IPS-11a (cell line): ENCODE measurements around the gene DAP.
"Not testable (repeated sequence)": the region's sequence is repeated elsewhere in the genome, so short reads cannot be mapped to it uniquely, and the experiment has no call there.

Source experiments
- H3K4me3 ChIP-seq: one replicate; pipeline ENCODE4 v1.5.1; 2013; ENCODE audit warnings: low read depth, low read length, control low read depth

The DAP gene

DNA sequence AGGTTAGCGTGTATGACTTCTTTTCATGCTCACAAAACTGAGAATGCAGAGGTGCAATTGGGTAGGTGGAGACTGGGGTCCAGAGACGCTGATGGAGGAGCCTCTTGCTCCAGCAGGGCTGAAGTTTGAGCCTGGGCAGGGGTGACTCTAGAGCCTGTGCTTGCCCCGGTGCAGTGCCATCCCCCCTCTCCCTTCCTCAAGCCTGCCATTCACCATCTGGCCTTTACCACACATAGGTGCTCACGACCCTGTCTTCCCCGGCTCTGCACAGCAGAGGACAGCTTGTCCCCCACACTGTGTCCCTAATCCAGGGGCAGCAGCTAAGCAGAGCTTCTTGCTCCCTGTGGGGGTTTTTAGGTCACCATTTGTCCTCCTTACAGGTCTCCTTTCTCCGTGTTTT is 86.5 kb downstream of the DAP start:
- H3K4me3 ChIP-seq: no peak overlapping the region

DNA sequence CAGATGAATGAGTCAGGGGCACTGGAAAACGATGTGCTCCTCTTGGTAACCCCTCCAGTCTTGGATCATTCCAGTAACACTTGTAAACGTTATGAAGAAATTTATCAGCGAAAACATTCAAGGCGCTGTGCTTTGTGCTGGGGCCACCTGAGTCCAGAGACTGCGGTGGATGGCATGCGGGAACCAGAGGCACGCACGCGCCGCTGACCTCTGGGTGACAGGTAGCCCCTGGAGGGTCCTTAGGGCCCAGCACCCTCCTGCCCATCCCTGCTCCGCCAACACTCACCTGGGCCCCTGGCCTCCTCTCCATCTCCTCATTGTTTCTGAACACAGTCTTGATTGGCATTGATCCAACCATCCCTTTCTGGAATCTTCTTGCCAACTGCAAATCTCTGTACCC is 86.9 kb downstream of the DAP start:
- no peak overlapping the region for H3K4me3 ChIP-seq

DNA sequence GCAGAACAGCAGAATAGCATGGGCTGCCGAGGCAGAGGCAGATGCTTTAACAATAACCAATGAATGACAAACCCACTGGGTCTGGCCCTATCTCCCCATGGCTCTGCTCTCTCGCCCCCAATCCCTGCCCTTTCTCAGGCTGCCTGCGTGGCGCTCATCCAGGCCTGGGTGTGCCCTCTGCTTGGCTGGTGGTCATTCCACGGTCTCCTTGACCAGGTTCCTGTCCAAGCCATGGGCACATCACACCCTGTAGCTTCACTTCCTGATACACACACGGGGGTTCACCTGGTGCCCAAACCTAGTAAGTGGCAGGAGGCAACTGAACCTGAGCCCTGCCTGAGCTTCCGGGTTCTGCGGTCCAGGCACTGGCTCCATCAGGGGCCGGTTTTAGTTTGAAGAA is 87.6 kb downstream of the DAP start:
- H3K4me3 ChIP-seq: no peak overlapping the region

DNA sequence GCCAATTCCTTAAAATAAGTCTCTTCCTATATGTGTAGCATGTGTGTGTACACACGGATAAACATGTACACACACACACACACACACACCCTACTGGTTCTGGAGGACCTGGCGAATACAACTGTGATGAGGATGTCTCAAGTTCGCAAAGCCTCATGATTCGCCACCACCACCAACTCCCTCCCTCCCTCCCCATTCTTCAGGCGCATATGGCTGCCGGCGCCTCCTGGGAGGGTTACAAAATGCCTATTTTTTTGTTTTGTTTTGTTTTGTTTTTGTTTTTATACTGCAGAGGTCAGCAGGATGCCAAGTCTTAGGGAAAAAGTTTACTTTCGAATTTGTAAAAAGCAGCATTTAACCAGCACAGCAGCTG is 88.0 kb downstream of the DAP start:
- H3K4me3 ChIP-seq: no peak overlapping the region

DNA sequence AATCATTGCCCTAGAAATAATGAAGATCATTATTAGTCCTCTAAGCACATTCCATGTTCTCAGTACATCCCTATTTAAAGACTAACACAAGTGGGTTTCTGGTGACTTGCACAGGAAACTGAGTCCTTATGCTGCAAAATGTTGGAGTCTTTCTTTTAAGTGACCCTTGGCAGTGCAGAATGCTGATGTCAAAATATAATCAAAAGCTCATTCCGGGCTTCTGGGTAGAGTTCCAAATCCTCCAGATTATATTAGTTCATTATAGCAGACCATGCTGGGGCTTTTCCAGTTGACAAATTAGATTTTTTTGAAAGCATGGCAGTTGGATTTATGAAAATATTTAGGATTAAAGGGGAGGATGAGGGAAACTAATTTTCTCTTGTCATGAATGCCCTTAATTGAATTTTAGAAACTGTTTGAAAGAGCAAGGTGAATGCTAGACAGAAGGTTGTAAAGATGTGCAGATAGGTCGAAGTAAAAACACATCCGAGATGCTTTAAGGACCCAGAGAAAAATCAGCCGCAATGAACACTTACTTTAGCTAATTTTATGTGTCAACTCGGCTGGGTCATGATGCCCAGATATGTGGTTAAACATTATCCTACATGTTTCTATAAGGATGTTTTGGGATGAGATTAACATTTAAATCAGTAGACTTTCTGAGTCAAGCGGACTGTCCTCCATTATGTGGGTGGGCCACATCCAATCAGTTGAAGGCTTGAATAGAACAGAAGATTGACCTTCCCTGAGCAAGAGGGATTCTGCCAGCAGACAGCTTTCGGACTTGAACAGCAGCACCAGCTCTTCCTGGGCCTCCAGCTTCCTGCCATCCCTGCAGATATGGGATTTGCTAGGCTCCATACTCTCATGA is 88.7 kb downstream of the DAP start:
- no peak overlapping the region for H3K4me3 ChIP-seq

DNA sequence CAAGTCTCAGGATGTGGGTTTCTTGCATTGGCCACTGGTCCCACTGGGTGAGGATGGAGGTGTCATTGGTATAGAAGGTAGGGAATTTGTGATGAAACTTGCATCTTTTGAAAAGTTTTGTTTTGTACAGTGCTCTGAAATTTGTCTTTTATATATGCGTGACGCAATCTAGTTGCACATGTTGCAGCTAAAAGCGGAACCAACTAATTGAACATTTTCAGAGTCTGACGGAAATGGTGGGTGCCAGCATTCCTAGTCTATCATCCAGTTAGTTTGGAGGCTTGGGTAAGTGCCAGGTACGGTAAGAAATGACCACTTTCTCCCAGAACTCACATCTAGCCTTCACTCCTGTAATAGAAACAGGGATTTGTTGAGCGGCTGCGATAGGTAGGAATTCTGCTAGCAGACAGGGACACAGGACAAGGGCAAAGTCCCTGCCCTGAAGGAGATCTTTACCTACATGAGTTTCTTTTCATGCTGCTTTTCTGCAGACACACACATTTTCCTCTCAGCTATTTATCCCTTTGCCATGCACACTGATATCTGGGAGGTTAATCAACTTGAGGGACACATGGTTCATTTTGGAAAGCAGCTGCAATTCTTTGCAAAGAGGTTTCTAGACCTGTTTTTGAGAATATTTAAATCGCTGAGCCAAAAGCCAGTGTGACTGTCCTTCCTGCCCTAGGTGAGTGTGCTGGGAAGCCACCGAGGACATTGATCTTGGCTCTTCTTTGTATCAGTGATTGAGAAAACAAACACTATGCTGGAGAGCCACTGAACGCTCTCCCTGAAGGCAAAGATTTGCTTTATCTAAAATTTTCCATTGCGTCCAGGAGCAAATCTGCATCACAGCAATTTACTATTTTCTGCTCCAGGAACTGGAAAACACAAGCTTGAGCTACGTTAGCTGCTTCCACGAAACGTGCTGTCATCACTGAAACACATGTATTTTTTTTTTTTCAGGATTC is 89.7 kb downstream of the DAP start:
- no peak overlapping the region for H3K4me3 ChIP-seq

DNA sequence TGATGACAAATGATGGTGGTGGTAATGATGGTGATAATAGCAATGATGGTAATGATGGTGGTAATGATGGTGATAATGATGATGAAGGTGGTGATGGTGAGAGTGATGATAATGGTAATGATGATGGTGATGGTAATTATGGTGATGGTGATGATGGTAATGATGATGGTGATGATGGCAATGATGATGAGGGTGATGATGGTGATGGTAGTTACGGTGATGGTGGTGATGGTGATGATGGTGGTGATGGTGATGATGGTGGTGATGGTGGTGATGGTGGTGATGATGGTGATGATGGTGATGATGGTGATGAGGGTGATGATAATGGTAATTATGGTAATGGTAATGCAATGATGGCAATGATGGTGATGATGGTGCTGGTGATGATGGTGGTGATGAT is 91.1 kb downstream of the DAP start:
- H3K4me3 ChIP-seq: no peak overlapping the region

DNA sequence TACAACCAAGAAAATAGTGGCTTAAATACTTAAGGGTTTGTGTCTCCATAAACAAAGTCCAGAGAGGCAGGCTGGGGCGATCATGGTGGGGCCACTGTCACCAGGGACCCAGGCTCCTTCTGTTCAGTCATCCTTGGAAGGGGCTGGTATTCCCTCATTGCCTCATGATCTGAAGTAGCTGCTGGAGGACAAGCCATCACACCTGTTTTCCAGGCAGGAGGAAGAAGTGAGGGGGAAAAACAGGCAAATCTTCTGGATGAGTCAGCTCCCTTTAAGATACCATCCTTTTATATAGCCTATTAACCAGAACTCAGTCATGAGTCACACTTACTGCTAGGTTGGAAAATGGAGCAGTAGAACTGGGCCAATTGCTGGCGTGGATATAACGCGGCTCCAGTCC is 92.3 kb downstream of the DAP start:
- H3K4me3 ChIP-seq: no peak overlapping the region

DNA sequence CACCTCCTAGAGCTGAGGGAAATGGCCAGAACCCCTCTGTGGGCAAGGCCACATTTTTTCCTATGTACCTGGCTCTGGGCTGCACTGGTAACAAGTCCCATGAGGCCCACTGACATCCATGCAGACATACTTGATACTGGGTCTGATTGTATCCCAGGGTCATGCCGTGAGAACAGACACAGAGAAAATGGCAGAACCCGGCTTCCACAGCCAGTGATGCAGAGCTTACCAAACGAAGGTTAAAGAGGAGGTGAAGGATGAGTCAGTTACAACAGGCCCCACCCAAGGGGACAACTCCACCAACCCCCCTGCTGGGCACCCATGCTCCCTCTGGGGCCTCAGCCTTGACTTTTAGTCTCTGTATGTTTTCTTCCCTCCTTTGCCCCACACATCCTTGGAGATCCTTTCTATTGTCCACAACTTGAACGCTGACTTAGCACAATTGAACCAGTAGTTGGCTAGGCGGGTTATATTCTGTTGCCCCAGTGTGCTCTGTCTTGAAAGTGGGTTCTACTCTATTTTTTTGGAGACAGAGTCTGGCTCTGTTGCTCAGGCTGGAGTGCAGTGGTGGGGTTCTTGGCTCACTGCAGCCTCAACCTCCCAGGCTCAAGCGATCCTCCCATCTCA is 93.5 kb downstream of the DAP start:
- no peak overlapping the region for H3K4me3 ChIP-seq

DNA sequence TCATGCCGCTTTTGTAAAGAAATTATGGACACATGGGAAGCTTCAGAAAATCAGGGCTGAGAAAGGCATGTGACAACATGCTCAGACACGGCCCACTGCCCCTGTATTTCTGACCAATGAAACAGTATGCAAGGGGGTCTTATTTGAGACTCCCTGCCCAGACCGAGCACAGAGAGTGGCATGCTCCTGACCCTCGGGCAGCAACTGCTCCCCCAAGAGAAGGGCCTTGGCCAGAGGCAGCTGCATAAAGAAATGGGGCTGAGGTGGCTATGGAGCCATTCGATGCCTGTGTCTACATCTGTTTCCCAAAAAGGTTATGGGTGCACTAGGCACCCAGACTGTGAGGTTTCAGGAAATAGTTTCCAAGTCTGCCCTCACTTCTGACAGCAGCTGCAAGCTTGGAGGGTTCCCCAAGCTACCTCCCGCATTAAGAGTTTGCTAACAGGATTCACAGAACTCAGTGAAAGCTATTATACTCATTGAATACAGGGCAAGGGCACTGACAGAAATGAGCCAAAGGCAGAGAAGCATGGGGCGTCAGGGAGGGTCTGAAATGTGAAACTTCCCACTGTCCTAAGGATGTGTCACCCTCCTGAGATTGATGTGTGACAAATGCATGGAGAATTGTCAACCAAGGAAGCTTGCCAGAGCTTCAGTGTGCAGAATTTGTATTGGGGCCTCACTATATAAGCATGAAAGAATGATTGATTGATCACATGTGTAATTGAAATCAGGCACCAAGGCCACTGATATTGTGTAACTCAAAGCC is 94.3 kb downstream of the DAP start:
- H3K4me3 ChIP-seq: no peak overlapping the region

DNA sequence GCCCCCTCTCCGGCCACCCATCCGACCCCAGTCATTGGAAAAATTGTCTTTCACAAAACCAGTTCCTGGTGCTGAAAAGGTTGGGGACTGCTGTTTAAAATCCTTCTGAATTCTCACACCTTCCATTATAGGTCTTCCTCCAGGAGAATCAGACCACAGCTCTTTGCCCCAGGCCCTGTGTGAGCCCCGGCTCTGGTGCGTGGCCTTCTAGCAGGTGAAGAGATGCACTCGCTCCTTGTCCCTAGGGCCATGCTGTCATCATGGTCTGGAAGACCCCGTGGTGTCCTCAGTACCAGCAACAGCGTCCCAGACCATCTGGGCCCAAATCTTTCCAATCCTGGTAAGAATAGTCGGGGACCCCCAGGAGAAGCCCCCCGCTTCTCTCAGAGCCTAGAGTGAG is 95.2 kb downstream of the DAP start:
- H3K4me3 ChIP-seq: no peak overlapping the region

DNA sequence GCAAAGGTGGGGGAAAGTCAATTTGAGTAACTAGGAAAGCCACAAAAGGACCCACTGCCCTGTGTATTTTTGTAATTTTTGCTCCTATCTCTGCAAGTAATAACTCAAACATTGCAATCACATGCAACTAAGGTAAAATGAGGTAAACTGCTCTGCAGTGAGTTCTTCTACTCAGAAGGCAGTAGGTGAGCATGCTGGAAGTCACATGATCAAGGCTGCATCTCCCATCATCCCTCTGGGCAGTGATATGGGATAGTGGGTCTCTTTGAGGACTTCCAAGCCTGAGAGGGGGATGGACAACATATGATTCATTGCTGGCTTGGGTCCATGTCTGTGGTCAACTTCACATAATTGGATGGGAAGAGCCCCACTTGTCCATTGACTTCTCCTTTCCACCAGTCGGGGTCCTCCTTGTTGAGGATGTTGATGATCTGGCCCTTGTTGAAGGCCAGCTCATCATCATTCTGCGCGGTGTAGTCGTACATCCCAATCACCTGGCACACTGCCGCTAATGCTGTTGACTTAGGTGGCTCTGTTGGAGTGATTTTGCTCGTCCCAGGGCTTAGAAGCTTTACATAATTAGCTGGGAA is 96.8 kb downstream of the DAP start:
- not testable (repeated sequence) for H3K4me3 ChIP-seq

DNA sequence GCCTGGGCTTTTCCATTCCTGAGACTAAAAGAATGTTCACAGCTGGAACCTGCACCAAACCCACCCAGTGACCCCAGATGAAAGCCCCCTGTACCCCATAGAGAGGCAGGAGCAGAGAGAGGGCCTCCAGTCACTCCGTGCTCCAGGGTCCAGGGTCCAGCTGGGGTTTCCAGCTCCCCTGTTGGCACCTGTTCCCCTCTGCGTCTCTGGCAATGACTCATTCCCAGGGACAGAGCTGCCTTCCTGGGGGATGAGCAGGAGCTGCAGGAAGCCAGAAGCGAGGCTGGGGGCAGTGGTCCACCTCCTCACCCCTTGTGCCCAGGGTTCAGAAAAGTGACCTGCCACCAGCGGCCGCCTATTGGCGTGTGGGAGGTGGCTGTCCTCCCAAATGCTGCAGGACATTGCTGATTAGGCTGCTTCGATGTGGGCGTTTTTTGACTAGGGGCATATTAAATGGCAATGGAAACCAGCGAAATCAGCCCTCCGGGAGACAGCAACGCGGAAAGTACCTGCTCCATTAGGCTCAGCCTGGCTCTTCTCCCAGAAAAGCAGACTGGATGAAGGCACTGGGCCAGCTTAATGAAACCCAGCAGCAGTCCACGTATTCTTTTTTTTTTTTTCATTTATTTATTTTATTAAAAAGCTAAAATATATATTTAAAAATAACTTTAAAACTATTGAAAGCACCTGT is 97.4 kb downstream of the DAP start:
- H3K4me3 ChIP-seq: no peak overlapping the region

DNA sequence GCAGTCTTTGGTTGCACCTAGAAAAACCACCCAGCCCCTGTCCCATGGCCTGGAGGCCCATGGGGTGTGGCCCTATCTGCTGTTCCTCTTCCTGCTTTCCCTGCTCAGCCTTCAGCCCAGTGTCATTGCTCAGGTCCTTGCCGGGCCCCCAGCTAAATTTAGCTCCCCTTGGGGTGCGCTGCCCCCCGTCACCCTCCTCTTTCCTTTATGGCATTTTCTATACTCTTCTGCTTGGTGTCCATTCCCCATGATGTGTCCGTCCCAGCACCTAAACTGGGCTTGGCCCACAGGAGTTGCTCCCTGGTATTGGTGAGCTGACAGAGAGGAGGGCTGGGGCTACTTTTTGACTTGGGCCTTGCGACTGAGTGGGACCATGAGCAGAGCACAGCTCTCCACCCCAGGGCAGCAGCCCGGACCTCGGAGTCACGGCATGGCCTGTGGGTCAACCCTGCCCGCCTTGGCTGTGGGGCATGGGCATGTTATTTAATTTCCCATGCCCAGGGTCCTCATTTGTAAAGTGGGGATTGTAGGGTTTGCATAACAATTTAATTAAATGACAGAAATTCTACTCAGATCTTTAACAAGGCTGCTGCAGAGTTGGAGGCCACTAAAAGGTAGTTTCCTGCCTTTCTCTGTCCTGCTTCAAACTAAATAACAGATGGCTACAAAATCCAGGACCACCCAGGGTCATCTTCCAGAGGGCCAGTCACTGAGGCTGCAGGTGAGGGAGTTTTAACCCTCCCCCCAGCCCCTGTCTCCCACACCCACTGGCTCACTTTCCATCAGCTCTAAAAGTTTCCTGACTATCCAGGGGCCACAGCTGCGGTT is 98.2 kb downstream of the DAP start:
- H3K4me3 ChIP-seq: no peak overlapping the region

DNA sequence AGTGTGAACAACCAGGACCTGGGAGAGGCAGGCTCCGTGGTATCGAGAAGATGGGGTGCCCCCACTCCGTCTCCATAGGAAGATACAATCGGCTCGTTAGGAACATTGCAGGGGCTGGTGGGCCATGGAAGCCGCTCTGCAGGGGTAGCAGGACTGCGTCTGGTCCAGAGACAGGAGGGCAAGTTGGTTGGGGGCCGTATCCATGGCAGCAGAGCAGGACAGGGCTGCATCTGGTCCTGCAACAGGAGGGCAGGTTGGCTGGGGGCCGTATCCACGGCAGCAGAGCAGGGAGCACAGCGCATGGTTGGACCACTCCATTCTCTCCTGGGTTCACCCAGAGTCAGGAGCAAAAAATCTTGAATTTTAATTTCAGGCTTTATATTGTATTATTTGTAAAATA is 99.0 kb downstream of the DAP start:
- no peak overlapping the region for H3K4me3 ChIP-seq

DNA sequence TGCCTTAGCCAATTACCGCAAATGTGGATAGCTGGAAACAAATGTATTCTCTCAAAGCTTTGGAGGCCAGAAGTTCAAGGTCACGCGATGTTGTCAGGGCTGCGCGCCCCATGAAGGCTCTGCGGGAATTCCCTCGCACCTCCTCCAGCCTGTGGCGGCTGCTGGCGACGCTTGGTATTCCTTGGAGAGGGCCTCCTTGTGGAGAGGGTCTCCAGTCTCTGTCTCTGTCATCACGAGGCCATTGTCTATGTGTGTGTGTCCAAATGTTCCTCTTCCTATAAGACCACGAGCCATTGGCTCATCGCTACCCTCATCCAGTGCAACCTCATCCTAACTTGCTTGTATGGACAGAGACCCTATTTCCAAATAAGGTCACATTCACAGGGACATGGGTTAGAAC is 99.6 kb downstream of the DAP start:
- no peak overlapping the region for H3K4me3 ChIP-seq

DNA sequence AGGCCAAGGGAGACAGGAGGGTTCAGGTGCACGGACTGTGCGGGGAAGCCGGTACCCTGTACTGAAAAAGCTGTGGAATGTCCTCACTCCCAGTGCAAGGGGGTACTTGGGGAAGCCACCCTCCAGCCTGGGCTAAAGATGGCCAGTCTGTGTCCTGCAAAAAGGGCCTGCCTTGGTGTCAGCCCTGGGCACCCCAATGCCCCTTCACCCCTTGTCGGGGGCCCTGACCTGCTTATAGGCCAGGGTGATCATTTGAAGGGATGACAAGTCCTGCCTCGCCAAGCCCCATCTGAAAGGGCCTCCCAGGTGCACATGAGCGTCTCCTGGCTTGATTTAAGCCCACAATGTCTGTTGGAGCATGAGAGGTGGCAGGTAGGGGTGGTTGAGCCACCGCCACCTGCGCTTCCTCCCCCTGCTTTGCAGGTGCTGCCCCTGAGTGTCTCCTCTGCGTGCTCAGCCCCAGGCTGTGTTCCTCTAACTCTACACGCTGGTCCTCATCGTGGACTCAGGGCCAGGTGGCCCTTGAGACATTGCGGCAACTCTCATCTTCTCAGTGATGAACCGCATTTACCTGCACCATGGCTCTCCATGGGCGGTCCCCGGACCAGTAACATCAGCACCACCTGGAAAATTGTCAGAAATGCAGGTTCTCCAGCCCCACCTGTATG is 100.2 kb downstream of the DAP start:
- no peak overlapping the region for H3K4me3 ChIP-seq

DNA sequence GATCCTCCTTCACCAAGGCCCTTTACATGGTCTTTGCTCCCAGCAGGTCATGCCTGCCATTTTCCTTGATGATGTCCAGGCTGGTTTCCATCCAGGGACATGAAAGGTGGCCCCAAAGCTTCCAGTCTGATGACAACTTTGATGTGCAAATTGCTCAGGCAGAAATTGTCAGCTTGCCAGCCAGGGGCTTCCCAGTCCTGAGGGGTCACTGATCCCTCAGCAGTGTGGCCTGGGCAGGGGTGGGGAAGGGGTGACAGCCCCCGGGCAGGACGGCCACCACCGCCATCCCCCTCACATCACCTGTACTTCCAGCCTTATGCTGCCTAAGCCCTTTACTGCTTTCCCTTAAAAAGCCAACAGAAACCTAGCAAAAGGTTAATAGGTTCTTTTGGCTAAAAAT is 100.9 kb downstream of the DAP start:
- H3K4me3 ChIP-seq: no peak overlapping the region
